GM12878 (cell line): ENCODE data around the gene MIOS. TPM values are rescaled to one million over a fixed set of nuclear protein-coding genes. Genes with fewer than 3 reads are reported as not detected.

Experiments used
- ATAC-seq: fragments of 200-7000 bp; cut with Tn5 transposase; 3 replicates; pipeline ENCODE4 v1.9.1; 2020; ENCODE audit warnings: mild to moderate bottlenecking, moderate library complexity
- BruUV-seq: library from RNA; stranded (reverse); fragments of 400-500 nt; replicated peaks from 2 replicates; lab custom pipeline; 2021; lab: Mats Ljungman, UMichigan
- CTCF ChIA-PET: fragments of 300-600 bp; sonication (Branson Sonifier 250); formaldehyde crosslinking; extraction: SDS; loops from one replicate; lab custom pipeline; 2021; ENCODE audit warnings: inconsistent platforms; lab: Yijun Ruan, JAX
- POLR2A ChIA-PET: fragments of 350-600 bp; formaldehyde crosslinking; extraction: SDS; loops from one replicate; lab custom pipeline; 2021; ENCODE audit warnings: inconsistent platforms; lab: Charles Lee
- RAD21 ChIA-PET: fragments of 300-600 bp; sonication (Branson Sonifier 250); formaldehyde crosslinking; loops from one replicate; lab custom pipeline; 2023; ENCODE audit warnings: antibody characterized with exemption; ENCODE audit not compliant: unreplicated experiment; lab: Charles Lee
- SMC1A ChIA-PET: fragments of 300-600 bp; sonication (Branson Sonifier 250); formaldehyde crosslinking; loops from one replicate; lab custom pipeline; 2023; ENCODE audit not compliant: unreplicated experiment, uncharacterized antibody; lab: Charles Lee
- DNase-seq: peaks from one replicate; pipeline ENCODE4 v3.0.0-alpha.2; 2011; ENCODE audit warnings: low read depth, low spot score
- FAIRE-seq: peaks from 3 replicates; lab custom pipeline; 2011; peaks lifted over from hg19 to GRCh38; lab: Jason Lieb, UNC
- H2AFZ ChIP-seq: 2 replicates; pipeline ENCODE4 v1.6.0; 2011; ENCODE audit warnings: low read depth, low read length, control low read depth; ENCODE audit not compliant: control insufficient read depth
- H3K27ac ChIP-seq: 2 replicates; pipeline ENCODE4 v1.5.1; 2011; ENCODE audit warnings: control low read depth; ENCODE audit not compliant: control insufficient read depth, insufficient read depth
- H3K27me3 ChIP-seq, 2 experiments: replicated peaks in 1 of 2; 2 replicates each; pipeline versions ENCODE4 v1.6.0 to v1.6.1; 2011; ENCODE audit warnings: low read length in 1 of 2; ENCODE audit not compliant: control insufficient read depth in 2 of 2, insufficient read depth in 2 of 2
- H3K36me3 ChIP-seq, 2 experiments: 2 replicates each; pipeline ENCODE4 v1.5.1; 2011; ENCODE audit warnings: low read length in 1 of 2; ENCODE audit not compliant: control insufficient read depth in 2 of 2, insufficient read depth in 2 of 2
- H3K4me1 ChIP-seq: 2 replicates; pipeline ENCODE4 v1.6.1; 2011; ENCODE audit warnings: mild to moderate bottlenecking, low read length, moderate library complexity, mixed read lengths; ENCODE audit not compliant: control insufficient read depth, insufficient read depth
- H3K4me2 ChIP-seq: 2 replicates; pipeline ENCODE4 v1.6.0; 2011; ENCODE audit warnings: control low read depth; ENCODE audit not compliant: control insufficient read depth, insufficient read depth
- H3K4me3 ChIP-seq: fragments of 200-600 bp; sonication (generic); 2 replicates; pipeline ENCODE4 v1.5.1; 2016
- H3K79me2 ChIP-seq: 2 replicates; pipeline ENCODE4 v1.6.0; 2011; ENCODE audit warnings: low read length; ENCODE audit not compliant: control insufficient read depth, insufficient read depth
- H3K9ac ChIP-seq: 2 replicates; pipeline ENCODE4 v1.8.0; 2011; ENCODE audit warnings: low read length, control low read depth, mixed read lengths; ENCODE audit not compliant: control insufficient read depth, insufficient read depth
- H3K9me3 ChIP-seq: replicated peaks from 3 replicates; pipeline ENCODE4 v1.5.1; 2011; ENCODE audit warnings: mild to moderate bottlenecking, low read length; ENCODE audit not compliant: control insufficient read depth, insufficient read depth
- H4K20me1 ChIP-seq: 2 replicates; pipeline ENCODE4 v1.6.0; 2011; ENCODE audit not compliant: control insufficient read depth, insufficient read depth
- CTCF ChIP-seq, 3 experiments: IDR thresholded peaks in 2 of 3; conservative IDR thresholded peaks in 1 of 3; 2 replicates each; pipeline ENCODE4 v1.5.1; 2011; ENCODE audit warnings: low read depth in 3 of 3, low read length in 3 of 3, mild to moderate bottlenecking in 3 of 3, control low read depth in 2 of 3, moderate library complexity in 2 of 3, inconsistent platforms in 1 of 3, mixed read lengths in 1 of 3; ENCODE audit not compliant: control insufficient read depth in 2 of 3, insufficient read depth in 1 of 3; ENCODE audit errors: extremely low read depth in 1 of 3
- SP1 ChIP-seq: IDR thresholded peaks from one replicate; pipeline ENCODE4 v1.6.1; 2011; ENCODE audit warnings: low read depth, low read length
- SPI1 ChIP-seq: IDR thresholded peaks from 2 replicates; pipeline ENCODE4 v1.6.1; 2011; ENCODE audit warnings: low read depth, mild to moderate bottlenecking, low read length, moderate library complexity, borderline replicate concordance; ENCODE audit not compliant: insufficient read depth
- ZBED1 ChIP-seq: IDR thresholded peaks from 2 replicates; pipeline ENCODE4 v1.6.1; 2016; ENCODE audit warnings: borderline replicate concordance
- ZBTB33 ChIP-seq: fragments of 450-650 bp; IDR thresholded peaks from 2 replicates; pipeline ENCODE4 v1.6.1; 2017; ENCODE audit warnings: mild to moderate bottlenecking
- WGBS: methylation state at CpG from one replicate; pipeline ENCODE4 v1.1.6; 2016; ENCODE audit warnings: low lambda C conversion rate; ENCODE audit not compliant: insufficient replicate concordance, insufficient coverage; ENCODE audit errors: missing lambda C conversion rate; 5-methylcytosine and 5-hydroxymethylcytosine counted together
- in situ Hi-C: fragments of 300-500 bp; cut with MboI; formaldehyde crosslinking; loops from 9 replicates; pipeline ENCODE4 v1.14.3; 2018; ENCODE audit warnings: mixed read lengths
- intact Hi-C: fragments of 100-400 bp; cut with micrococcal nuclease; formaldehyde crosslinking; loops from one replicate; pipeline ENCODE4 v1.14.2; 2022; ENCODE audit not compliant: unreplicated experiment
- polyA plus RNA-seq, 11 experiments: library from polyadenylated mRNA; depleted of rRNA in 4 of 11; unstranded in 6 of 11; stranded (reverse) in 5 of 11; fragments of >200 nt; fragmentation: Nextera tagmentation in 4 of 11; fragmentation: Illumina TruSeq in 1 of 11; extraction: Ambion mirVana in 4 of 11; extraction: Trizol in 1 of 11; gene quantifications; 1 replicate in 1 of 11; 2 replicates in 10 of 11; pipeline versions ENCODE4 v1.2.1 to v1.2.3, GENCODE V29; 2011 to 2016; ENCODE audit warnings: inconsistent platforms in 2 of 11, missing spikeins in 2 of 11, low read depth in 1 of 11
- total RNA-seq, 4 experiments: library from RNA; depleted of rRNA in 3 of 4; stranded (reverse); fragments of >200 nt in 3 of 4; fragmentation: Illumina TruSeq in 1 of 4; extraction: Trizol in 1 of 4; gene quantifications; 2 replicates each; pipeline versions ENCODE4 v1.2.1 to v1.2.3, GENCODE V29; 2013 to 2021
- TF ChIP-seq, protein P1 (sequence below): IDR thresholded peaks from 2 replicates; pipeline ENCODE4 v1.6.1; 2012; ENCODE audit warnings: improper control_type of control experiment, low read depth, low read length; ENCODE audit not compliant: insufficient replicate concordance

The MIOS gene
- total and polyA plus RNA-seq, 10 of the 15 experiments (the other 5 are each of a cell fraction or from before 2014, with no cell fraction given): 13.1 to 94.9 (median 54.2) TPM

DNA sequence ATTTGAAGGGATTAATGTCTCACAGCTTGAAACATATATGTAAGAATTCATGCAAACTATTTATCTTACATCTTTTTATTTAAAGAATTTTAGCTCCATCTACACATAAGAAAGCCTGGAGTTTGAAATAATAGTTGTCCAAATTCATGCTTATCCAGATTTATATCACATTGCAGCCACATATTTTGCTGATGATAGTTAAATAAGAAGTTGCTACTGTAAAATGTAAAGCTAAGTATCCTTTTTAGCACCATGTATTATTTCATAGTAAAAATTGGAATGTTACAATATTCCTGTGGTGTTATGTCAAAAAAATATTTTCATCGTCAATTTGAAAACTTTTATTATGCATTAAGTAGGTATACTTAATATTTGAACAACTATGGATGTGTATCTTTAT lies 46.5 kb downstream of the MIOS start:
- FAIRE-seq: no peak
- no peak for DNase-seq
- H3K9me3 ChIP-seq: no peaks in the 10 kb centered on the region
- 100% methylated on average over 1 of the region's 1 CpG for WGBS
- H3K27me3 ChIP-seq: no peaks in the 10 kb centered on the region
- in situ Hi-C loops: no loop called here
- H3K4me2 ChIP-seq: no peak overlapping the region
- ChIA-PET SMC1A (interaction anchor here (0.8 to 0.9 kb wide), 2 partner anchors 17 to 604 kb away, joined by 3 read pairs; no protein-coding TSS in a partner anchor), CTCF (no interaction called here), POLR2A (no interaction called here), RAD21 (no interaction called here)
- peaks cover 0 to 2% of the 10 kb centered on the region in 2 experiments; a peak in 1 of 4 replicates for H3K36me3 ChIP-seq
- H3K79me2 ChIP-seq: no peaks in the 10 kb centered on the region
- no peaks in the 10 kb centered on the region for H3K4me1 ChIP-seq
- H3K9ac ChIP-seq: no peak overlapping the region
- ATAC-seq: no peak
- no peak overlapping the region for H3K4me3 ChIP-seq
- no peak overlapping the region for H2AFZ ChIP-seq
- TF ChIP-seq ZBED1: no peak
- no peak for TF ChIP-seq ZBTB33
- no peak for TF ChIP-seq SP1
- no peak for TF ChIP-seq SPI1
- no peaks in the 10 kb centered on the region for H4K20me1 ChIP-seq
- no peak overlapping the region for H3K27ac ChIP-seq
- intact Hi-C loops: no loop called here
- BruUV-seq: no TSS peak

GRCh38 chr7:7614018-7614741 lies 47.5 kb downstream of the MIOS start:
- no peaks in the 10 kb centered on the region for H3K79me2 ChIP-seq
- no peaks in the 10 kb centered on the region for H3K4me1 ChIP-seq
- ChIA-PET SMC1A (interaction anchor here (0.7 to 1.5 kb wide), 2 partner anchors 10 to 52 kb away, joined by 3 read pairs; no protein-coding TSS in a partner anchor), RAD21 (no interaction called here), POLR2A (no interaction called here), CTCF (no interaction called here)
- H3K36me3 ChIP-seq: peaks cover 0 to 2% of the 10 kb centered on the region in 2 experiments; a peak in 1 of 4 replicates
- no peak overlapping the region for H2AFZ ChIP-seq
- intact Hi-C loops: no loop called here
- 71% methylated on average over 4 of the region's 4 CpGs for WGBS
- FAIRE-seq (no peak), DNase-seq (no peak), ATAC-seq (no peak)
- H4K20me1 ChIP-seq: no peaks in the 10 kb centered on the region
- H3K4me2 ChIP-seq: no peak overlapping the region
- no peak overlapping the region for H3K27ac ChIP-seq
- BruUV-seq: no TSS peak
- no peak overlapping the region for H3K4me3 ChIP-seq
- no peaks in the 10 kb centered on the region for H3K9me3 ChIP-seq
- no peaks in the 10 kb centered on the region for H3K27me3 ChIP-seq
- H3K9ac ChIP-seq: no peak overlapping the region
- in situ Hi-C loops: no loop called here
- TF ChIP-seq, protein P1, sequence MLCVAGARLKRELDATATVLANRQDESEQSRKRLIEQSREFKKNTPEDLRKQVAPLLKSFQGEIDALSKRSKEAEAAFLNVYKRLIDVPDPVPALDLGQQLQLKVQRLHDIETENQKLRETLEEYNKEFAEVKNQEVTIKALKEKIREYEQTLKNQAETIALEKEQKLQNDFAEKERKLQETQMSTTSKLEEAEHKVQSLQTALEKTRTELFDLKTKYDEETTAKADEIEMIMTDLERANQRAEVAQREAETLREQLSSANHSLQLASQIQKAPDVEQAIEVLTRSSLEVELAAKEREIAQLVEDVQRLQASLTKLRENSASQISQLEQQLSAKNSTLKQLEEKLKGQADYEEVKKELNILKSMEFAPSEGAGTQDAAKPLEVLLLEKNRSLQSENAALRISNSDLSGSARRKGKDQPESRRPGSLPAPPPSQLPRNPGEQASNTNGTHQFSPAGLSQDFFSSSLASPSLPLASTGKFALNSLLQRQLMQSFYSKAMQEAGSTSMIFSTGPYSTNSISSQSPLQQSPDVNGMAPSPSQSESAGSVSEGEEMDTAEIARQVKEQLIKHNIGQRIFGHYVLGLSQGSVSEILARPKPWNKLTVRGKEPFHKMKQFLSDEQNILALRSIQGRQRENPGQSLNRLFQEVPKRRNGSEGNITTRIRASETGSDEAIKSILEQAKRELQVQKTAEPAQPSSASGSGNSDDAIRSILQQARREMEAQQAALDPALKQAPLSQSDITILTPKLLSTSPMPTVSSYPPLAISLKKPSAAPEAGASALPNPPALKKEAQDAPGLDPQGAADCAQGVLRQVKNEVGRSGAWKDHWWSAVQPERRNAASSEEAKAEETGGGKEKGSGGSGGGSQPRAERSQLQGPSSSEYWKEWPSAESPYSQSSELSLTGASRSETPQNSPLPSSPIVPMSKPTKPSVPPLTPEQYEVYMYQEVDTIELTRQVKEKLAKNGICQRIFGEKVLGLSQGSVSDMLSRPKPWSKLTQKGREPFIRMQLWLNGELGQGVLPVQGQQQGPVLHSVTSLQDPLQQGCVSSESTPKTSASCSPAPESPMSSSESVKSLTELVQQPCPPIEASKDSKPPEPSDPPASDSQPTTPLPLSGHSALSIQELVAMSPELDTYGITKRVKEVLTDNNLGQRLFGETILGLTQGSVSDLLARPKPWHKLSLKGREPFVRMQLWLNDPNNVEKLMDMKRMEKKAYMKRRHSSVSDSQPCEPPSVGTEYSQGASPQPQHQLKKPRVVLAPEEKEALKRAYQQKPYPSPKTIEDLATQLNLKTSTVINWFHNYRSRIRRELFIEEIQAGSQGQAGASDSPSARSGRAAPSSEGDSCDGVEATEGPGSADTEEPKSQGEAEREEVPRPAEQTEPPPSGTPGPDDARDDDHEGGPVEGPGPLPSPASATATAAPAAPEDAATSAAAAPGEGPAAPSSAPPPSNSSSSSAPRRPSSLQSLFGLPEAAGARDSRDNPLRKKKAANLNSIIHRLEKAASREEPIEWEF: no peak
- TF ChIP-seq CTCF (IDR thresholded peaks at IDR 0.05 in 2 of 3, conservative IDR thresholded peaks at IDR 0.05 in 1 of 3; ENCODE audit: control insufficient read depth in 2 of 3, extremely low read depth in 1 of 3, insufficient read depth in 1 of 3, low read depth in 3 of 3, low read length in 3 of 3): no peak
